UCSD-AML1 (cell line): ENCODE results near the gene IFT122.
"Not testable (repeated sequence)": the region's sequence is repeated elsewhere in the genome, so short reads cannot be mapped to it uniquely, and the experiment has no call there.

Source experiments
- DNase-seq: peaks from one replicate; lab custom pipeline; 2025; ENCODE audit not compliant: unreplicated experiment; lab: John Stamatoyannopoulos, UW

Gene IFT122

DNA sequence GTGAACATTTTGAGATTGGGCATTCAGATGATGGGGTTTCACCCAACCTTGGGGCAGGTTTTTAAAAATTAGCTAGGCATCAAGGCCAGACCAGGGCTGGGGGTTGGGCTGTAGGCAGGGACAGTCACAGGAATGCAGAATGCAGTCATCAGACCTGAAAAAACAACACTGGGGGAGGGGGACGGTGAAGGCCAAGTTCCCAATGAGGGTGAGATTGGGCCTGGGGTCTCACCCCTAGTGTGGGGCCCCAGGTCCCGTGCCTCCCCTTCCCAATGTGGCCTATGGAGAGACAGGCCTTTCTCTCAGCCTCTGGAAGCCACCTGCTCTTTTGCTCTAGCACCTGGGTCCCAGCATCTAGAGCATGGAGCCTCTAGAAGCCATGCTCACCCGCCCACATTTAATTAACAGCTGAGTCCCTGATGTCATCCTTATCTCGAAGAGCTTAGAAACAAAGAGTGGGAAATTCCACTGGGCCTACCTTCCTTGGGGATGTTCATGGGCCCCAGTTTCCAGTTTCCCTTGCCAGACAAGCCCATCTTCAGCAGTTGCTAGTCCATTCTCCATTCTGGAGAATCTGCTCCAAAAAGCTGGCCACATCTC is 94.5 kb downstream of the IFT122 start:
- DNase-seq = no peak

DNA sequence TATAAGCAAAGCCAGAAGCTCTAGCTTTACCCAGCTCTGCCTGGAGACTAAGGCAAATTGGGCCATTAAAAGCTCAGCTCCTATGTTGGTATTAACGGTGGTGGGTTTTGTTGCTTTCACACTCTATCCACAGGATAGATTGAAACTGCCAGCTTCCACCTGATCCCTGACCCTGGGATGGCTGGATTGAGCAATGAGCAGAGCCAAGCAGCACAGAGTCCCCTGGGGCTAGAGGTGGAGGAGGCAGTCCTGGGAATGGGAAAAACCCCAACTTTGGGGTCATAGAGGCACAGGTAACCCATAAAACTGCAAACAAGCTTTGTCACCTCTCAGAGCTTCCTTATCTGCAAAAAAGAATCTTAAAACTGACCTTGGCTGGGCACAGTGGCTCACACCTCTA is 95.1 kb downstream of the IFT122 start:
- DNase-seq = no peak

DNA sequence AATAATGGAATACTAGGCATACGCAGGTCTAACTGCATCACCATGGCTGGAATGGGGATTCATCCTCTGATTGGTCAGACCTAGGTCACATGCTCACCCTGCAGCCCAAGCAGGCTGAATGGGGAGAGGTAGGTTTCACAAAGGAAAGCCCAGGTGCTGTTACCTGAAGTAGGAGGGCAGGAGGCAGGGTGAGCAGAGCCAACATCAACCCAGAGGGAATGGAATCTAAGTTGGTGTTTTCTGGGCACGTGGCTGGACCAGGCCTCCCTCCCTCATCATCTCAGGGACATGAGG is 96.3 kb downstream of the IFT122 start:
- DNase-seq = no peak

DNA sequence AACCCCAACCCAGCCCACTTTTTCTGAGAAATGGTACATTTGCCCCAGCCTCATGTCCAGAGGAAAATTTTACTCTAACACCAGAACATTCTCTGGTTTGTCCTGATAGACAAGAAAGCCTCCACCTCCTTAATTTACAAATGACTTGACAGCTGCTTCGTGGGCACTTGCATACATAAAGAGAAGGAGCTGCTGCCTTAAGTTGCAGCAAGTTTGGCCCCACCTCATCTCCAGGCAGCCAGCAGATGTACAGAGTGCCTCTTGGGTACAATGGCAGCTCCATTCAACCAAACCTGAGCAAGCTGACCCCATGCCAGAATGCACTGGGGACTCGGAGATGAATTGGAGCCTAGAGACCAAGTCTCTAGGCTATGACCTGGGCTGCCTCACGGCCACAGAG is 96.8 kb downstream of the IFT122 start:
- no peak for DNase-seq

DNA sequence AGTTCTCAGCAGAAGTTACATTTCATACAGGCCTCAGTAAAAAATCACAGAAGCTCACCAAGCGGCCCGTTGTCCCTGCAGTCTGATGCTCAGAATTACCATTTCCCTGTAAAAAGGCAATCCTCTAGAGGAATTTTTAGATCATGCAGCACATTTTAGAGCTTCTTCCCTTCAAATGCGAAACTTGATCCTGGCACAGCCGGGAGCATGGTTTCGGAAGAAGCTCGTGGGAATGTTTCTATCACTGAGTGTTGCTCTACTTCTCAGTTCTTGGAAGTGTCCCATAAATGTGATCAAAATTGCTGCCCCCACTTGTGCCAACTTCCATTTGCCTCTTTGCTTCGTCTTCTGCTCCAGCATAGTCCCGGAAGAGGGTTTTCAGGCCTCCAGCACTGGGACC is 99.2 kb downstream of the IFT122 start:
- DNase-seq = no peak

DNA sequence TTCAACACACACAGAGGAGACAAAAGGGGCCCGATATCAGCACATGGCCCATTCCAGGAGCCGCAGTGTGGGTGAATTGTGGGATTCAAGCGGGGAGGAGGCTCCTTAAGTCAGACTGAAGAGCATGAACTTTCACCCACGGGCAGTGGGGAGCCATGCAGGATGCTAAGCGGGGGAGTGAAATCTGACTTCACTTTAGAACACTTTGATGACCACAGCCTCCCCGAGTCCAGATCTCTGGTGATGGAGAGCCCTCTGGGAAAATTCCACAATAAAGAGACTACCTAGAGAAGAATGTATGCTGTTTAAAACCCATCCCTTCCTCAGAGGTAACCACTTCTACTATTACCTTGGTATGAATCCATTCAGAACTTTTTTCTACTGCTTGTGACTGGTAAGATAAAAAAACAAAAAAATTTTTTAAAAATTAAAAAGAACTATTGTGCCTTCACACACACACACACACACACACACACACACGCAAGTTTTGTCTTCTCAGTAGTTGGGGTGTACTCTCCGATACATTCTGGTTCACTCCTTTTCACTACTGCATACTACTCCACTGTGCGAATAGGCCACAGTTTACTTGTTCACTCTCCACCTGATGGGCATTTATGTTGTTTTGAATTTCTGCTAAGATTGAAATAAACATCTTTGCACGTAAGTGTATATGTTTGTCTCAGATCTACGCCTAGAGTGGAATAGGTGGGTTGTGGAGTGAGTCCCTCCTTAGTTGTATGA is 100.9 kb downstream of the IFT122 start:
- no peak for DNase-seq

DNA sequence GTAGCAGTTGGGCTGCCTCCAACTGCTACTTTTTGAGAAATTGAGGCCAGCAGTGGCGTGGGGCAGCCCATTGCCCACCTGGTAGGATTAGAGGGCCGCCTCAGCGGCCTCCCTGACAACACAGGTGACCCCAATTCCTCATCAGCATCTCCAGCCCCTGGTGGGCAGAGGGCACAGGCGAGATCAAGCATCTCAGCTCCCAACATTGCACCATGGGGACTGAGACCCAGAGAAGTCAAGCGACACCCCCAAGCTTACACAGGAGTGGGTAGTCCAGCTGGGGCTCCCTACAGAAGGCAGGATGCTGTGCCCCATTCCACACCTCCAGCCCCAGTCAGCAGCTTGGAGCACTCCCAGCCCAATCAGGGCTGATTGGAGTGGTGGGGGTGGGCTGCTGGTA is 102.7 kb downstream of the IFT122 start:
- no peak for DNase-seq

DNA sequence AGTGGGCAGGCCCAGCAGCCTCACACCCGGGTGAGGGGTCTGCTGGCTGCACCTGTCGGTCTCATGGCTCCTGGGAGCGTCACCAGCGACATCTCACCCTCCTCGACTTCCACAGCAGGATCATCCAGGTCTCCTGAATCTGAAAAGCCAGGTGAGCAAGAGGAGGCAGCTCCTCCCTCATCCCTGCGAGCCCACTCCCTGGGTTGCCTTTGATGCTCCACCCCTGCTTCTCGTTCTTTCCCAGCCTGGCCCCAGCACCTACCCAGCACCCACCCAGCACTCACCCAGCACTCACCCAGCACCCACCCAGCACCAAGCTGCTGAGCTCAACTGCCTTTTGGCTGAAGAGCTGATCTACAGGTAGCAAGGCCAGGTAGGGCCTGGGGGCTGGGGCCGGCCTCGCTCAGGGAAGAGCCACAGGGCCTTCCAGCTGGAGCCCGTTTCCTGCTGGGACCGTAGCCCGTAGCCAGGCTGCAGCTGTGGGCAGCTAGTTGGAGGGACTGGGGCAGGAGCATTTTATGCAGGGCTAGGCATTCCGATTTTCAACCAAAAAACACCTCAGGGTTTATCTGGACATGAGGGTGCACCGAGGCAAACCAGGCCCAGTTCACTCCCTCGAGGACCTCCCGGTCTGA is 103.2 kb downstream of the IFT122 start, which contains the start of gene H1-8:
H1-8 (plus strand) TSS at position 20 of the 635 bp plus-strand sequence; CDS start at position 64, 44 bp downstream.
- no peak for DNase-seq

DNA sequence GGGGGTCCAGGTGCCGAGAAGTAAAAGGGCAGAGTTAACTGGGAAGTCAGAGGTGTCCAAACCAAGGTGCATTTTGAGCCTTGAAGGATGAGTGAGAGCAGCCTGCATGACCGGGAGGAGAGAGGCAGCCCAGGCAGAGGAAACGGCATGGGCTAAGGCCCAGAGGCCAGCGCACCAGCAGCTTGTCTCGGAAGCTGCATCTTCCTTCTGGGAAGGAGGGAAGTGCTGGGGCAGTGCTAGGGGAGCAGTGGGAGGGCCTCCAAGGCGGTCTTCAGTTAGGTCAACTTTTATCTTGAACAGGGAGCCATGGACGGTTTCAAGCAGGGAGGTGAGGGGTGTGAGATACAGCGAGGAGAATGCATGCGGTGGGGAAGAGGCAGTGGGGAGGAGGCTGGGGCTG is 104.0 kb downstream of the IFT122 start:
- no peak for DNase-seq

DNA sequence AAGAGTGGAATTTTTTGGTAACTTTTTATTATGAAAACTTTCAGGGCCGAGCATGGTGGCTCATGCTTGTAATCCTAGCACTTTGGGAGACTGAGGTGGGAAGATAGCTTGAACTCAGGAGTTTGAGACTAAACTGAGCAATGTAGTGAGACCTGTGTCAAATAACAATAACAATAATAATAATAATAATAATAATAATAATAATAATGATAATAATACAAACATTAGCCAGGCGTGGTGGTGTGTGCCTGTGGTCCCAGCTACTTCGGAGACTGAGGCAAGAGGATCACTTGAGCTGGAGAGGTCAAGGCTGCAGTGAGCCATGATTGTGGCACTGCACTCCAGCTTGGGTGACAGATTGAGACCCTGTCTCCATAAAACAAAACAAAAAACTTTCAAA is 105.9 kb downstream of the IFT122 start:
- DNase-seq = not testable (repeated sequence)

DNA sequence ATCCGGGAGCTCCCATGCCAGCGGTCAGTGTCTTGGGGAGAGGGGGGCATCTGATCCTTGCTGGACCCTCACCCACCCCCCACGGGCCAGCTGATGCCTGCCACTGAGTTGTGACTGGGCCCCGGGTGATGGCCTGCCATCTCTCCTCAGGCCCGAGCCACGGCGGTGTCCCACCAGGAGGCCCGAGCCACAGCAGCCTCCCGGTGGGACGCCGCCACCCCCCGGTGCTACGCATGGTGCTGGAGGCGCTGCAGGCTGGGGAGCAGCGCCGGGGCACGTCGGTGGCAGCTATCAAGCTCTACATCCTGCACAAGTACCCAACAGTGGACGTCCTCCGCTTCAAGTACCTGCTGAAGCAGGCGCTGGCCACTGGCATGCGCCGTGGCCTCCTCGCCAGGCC is 107.2 kb downstream of the IFT122 start:
- no peak for DNase-seq

DNA sequence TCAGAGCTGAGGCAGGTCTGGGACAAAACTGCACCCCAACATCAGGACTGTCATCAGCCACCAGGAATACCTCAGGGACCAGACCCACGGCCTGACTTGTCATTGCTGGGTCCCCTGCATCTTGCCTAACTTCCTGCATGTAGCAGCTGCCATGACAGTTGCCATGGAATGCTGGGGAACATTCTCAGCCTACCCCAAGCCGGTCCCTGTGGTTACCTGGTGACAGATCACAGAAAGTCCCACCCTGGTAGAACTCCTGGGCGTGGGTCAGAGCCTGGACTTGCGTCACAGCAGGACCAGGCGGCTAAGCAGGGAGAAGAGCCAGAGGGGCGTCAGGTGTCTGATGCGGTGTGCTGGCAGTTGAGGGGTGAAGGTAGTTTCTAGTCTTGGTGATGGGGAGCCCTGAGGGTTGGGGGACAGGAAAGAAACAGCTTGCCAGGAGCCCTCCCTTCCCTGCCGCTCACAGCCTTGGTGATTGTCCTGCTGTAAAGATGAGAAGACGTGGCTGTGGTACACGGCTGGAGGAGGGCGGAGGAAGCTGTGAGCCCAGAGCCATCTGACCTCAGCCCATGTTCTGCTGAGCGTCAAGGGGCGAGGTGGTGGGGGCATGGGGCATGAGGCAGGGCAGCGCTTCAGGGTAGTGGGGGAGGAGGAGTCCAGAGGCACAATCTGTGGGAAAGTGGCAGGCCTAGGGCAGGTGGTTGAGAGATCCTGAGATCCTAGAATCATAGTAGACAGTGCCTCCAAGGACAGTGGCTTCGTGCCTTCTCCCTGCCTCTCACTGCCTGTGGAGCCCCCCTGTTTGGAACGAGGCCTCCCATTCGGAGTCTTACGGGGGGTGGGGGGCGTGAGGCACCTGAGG is 108.3 kb downstream of the IFT122 start:
- no peak for DNase-seq

DNA sequence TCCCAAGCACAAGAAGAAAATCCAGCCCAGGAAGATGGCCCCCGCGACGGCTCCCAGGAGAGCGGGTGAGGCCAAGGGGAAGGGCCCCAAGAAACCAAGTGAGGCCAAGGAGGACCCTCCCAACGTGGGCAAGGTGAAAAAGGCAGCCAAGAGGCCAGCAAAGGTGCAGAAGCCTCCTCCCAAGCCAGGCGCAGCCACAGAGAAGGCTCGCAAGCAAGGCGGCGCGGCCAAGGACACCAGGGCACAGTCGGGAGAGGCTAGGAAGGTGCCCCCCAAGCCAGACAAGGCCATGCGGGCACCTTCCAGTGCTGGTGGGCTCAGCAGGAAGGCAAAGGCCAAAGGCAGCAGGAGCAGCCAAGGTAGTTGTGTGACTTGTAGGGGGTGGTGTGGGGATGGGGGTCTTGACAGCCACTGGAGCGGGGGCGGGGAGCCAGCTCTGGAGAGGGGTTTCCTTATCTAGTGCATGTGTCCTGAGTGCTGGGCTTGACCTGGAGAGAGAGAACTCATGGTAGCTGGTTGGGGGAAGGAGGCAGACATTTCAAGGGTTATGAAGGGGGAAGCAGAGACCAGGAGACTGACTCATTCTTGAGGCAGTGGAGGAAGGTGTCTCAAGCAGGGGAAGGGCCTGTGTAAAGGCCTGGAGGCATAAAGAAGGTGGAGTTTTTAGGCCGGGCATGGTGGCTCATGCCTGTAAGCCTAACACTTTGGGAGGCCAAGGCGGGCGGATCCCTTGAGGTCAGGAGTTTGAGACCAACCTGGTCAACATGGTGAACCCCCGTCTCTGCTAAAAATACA is 109.2 kb downstream of the IFT122 start:
- DNase-seq = no peak

DNA sequence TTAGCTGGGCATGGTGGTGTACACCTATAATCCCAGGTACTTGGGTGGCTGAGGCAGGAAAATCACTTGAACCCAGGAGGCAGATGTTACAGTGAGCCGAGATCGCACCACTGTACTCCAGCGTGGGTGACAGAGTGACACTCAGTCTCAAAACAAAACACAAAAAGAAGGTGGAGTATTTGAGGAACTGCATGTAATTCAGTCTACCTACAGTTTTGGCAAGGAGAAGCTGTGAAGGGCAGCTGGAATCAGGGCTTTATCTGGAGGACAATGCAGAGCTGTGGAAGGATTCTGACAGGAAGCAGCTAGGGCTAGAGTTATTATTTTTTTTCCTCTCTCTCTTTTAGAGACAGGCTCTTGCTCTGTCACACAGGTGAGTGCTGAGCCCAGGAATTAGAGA is 109.8 kb downstream of the IFT122 start:
- no peak for DNase-seq

DNA sequence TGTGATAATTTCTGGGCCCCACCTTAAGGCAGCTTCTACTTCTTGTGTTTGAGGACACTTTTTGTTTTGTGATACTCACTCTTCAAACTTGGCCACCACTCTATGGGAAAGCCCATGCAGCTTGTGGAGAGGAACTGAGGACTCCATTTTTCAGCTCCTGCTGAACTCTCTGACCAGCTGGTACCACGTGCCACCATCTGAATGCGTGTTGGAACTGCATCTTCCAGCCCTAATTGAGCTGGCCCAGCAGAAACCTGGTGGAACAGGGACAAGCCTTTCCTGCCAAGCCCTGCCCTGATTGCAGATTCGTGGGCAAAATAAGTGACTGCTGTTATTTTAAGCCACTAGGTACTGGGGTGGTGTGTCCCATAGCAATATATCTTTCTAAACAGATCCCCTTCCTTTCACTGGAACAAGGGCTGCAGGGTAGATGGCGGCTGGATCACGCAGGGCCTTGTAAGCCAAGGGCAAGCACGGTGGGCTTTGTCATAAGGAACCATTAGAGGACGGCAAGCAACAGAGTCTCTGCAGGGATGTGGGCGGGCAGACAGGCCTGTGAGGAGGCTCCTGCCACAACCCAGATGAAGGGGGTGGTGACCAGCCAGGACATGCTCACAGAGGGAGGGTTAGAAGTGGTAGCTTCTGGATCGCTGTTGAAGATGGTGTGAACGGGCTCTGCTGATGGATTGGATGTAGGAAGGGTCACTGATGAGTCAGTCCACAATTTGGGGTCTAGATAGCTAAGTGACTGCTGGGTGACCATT is 112.4 kb downstream of the IFT122 start:
- no peak for DNase-seq

DNA sequence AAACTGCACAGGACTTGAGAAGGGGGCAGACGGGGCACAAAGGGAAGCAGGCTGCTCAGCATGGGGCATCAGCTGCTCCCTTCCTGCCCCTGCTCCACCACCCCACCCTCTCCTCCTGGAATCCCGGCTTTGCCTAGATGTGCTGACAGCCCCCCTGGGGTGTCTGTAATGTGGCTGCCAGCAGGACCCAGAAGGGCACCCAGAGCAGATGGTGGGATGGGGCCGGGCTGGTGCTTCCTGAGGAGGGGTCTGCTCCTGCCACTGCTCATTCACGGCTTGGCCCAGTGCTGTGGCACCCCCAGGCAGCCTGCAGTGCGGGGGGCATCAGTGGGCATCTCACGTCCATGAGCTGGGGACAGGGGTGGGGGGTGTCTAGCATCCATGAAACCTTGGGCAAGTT is 113.1 kb downstream of the IFT122 start:
- DNase-seq = no peak

DNA sequence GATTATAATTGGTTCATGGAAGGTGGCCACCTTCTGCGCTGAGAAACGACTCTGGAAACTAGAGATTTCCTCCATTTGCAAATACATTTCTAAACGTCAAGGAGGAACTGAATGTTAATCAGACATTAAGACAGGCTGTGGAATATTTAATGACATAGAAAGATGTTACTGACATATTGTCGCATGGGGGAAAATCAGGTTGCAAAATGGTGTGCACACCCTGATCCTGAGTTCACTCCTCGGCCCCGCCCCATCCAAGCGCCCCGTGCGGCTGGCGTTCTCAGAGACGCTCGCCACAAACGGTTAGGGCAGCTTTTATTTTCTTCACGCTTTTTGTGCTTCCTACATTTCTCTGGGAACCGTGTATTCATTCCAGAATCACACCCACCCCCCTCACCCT is 113.7 kb downstream of the IFT122 start:
- DNase-seq = no peak

DNA sequence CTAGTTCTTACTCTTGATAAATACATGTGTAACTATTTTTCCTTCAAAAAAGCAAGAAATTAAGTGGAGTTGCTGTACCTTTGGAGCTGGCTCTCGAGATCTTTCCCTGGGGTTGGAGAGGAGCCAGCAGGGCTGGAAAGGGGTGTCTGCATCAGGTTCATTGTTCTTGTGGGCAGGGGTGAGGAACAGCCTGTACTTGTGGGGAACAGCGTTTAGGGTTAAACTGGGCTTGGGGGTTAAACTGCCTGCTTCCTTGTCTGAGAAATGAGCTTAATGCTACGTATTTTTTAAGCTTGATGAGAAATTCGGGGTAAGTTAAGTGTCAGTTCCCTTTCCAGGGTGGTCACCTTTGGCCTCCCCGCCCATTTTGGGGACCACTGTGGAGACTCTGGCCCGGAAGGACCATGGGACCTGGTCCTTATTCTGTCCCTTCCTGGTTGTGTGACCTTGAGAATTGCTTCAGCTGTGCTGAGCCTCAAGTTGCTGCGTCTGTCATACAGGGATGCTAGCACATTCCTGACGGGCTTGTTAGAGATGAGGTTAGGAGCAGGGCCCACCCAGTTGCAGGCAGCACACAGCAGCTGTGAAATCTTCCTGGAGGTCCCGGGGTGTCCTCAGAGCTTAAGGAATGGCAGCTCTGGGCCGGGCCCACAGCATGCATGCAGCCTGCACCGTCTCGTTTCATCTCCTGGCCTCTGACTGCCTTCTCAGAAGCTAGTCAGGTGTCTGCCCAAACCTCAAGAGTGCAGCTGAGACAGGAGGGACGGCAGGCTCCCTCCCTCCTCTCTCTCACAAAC is 114.5 kb downstream of the IFT122 start:
- no peak for DNase-seq

DNA sequence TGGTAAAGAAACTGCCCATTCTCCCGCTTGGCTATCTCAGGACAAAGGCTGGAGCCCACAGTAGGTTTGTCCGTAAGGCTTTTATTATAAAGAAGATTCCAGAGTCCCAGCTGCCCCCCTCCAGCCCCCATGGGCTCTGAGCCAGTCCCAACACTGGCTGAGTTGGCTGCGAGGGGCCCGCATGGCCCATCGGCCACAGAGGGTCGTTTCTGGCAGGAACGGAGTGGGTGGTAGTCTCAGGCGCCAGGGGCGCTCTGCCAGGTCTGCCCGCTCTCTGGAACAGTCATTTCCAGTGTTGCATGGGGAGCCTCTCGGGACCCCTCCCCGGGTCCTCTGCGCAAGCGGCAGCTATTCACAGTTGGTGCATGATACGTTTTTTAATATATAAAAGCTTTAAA is 115.1 kb downstream of the IFT122 start:
- no peak for DNase-seq
